ENCODE data around the gene ANP32A.

The ANP32A gene

DNA sequence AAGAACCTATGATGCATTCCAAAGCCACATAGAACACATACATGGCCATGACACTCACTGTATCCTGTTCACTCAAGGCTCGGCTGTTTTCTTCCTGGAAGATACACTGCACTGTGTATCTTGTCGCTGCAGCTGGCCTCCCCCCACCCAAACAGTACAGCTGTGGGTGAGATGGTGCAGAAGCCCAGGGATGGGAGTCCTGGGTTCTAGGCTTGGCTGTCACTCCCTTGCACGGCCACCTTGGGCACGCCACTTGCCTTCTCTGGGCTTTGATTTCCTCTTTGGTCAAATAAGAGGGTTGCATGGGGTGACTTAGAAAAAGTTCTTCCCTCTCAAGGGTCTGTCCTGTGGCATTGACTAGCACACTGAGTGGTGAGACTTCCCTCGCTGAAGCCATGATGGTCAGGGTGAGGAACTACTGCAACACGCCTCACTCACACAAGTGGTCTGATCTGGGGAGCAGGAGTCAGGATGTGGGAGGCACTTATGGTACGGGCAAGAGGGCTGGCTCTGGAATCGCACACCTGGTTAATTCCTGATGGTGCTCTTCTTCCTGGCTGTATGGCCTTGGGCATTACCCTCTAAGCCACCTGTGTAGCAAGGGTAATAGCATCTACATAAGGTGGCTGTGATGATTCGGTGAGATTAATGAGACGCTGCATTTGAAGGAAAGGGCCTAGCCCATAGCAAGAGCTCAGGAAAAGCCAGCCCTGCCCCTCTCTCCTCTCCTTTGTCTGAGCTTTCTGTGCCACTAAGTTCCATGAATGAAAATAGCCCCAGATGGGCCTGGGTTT, 44.0 kb downstream of the ANP32A start:
- Histone ChIP-seq H3K27me3 (replicated peaks; ENCODE audit: control insufficient read depth, insufficient read depth, low read length) (peaks cover 4% of the 10 kb centered on the region), H3K4me3 (ENCODE audit: low read length) (peak overlapping the region; percentile 11), H3K4me1 (ENCODE audit: control insufficient read depth, insufficient read depth, low read length) (peaks cover 27% of the 10 kb centered on the region), H3K9me3 (ENCODE audit: control insufficient read depth, low read length) (no peaks in the 10 kb centered on the region), H3K36me3 (ENCODE audit: control insufficient read depth, insufficient read depth, low read length, severe bottlenecking) (peaks cover 33% of the 10 kb centered on the region), H3K9ac (ENCODE audit: low read length) (peak overlapping the region; percentile 14)
- DNase-seq (ENCODE audit: low read depth), result no peak

DNA sequence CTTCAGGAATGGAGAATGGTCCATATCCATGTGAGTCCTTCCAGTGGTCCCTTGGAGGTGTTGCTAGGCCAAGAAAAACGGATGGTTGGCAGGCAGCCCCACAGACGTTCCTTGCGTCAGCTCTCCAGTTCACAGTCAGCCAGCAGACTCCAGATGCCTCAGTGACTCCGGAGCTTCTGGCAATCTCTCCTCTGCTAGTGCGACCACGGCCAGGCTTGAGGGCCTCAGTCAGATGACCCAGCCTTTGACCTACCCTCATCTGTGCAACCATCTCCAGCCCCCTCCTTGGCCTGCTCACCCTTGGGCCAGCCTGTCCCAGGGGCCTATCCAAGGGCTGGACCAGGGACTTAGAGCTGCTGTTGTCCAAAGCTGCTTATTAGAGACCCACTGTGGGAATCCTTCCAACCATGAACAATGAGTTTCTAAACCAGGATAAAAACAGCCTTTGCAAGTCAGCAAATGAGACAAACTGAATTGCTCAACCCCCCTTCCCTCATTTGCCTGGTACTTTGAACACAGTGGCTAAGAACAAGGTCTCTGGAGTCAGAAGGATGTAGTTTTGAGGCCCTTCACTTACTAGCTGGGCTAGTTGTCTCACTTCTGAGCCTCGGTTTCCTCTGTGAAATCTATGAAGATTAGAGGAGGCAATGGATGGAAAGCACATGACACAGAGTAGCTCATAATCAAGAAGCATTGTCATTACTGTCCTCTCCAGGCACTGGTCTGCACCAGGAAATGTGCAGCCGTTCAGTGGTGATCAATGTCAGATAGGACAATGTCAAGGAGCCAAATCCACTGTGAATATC, 44.8 kb downstream of the ANP32A start:
- Histone ChIP-seq H3K9ac (ENCODE audit: low read length) (peak overlapping the region; percentile 14), H3K9me3 (ENCODE audit: control insufficient read depth, low read length) (no peaks in the 10 kb centered on the region), H3K4me1 (ENCODE audit: control insufficient read depth, insufficient read depth, low read length) (peaks cover 27% of the 10 kb centered on the region), H3K27me3 (replicated peaks; ENCODE audit: control insufficient read depth, insufficient read depth, low read length) (peaks cover 6% of the 10 kb centered on the region), H3K4me3 (ENCODE audit: low read length) (peak overlapping the region; percentile 11), H3K36me3 (ENCODE audit: control insufficient read depth, insufficient read depth, low read length, severe bottlenecking) (peaks cover 31% of the 10 kb centered on the region)
- DNase-seq (ENCODE audit: low read depth), result no peak

DNA sequence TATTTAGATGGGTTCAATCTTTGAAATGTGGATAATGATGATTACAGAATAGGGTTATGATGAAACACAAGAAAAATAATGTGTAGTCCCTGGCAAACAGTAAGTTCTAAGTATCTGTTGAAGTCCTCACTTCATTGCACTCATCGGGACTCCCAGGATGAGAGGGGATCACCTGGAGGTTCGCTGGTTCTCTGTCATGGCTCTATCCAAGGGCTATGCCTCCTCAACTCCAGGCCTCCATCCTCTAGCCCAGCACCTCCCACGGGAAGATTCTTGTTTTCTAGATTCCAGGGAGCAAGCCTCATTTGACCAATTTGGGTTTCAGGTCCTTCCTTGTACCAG, 45.5 kb downstream of the ANP32A start:
- DNase-seq (ENCODE audit: low read depth), result no peak
- H3K9me3 ChIP-seq (ENCODE audit: control insufficient read depth, low read length), result no peaks in the 10 kb centered on the region

DNA sequence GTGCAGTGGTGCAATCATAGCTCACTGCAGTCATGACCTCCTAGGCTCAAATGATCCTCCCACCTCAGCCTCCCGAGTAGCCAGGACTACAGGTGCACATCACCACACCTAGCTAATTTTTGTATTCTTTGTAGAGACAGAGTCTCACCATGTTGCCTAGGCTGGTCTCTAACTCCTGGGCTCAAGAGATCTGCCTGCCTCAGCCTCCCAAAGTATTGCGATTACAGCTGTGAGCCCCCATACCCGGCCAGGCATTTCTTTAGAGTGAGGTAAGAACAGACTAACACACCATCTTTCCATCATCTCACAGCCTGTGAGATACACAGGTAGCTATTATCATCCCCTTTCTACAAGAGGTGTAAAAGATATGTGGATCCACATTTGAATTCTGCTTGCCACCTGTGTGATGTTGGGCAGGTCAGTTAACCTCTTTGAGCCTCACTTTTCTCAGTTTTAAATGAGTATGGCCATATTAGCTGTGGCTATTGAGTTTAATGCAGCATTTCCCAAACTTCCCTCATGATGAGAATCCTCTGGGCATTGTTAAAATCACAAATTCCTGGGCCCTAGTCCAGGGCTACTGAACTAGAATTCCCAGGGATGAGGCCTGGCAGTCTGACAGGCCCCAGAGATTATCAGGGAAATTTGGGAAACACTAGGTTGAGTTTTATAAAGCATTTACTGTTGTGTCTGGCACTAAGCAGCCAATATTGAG, 46.0 kb downstream of the ANP32A start:
- no peaks in the 10 kb centered on the region for H3K9me3 ChIP-seq (ENCODE audit: control insufficient read depth, low read length)
- H3K27me3 ChIP-seq (replicated peaks; ENCODE audit: control insufficient read depth, insufficient read depth, low read length), result peaks cover 6% of the 10 kb centered on the region
- no peak overlapping the region for H3K9ac ChIP-seq (ENCODE audit: low read length)
- H3K4me3 ChIP-seq (ENCODE audit: low read length), result no peak overlapping the region
- peaks cover 21% of the 10 kb centered on the region for H3K36me3 ChIP-seq (ENCODE audit: control insufficient read depth, insufficient read depth, low read length, severe bottlenecking)
- H3K4me1 ChIP-seq (ENCODE audit: control insufficient read depth, insufficient read depth, low read length), result peaks cover 27% of the 10 kb centered on the region
- DNase-seq (ENCODE audit: low read depth), result no peak

More for the DNA sequence above, 45.5 kb downstream of the ANP32A start:
- H3K4me1 ChIP-seq (ENCODE audit: control insufficient read depth, insufficient read depth, low read length), result peaks cover 27% of the 10 kb centered on the region
- H3K36me3 ChIP-seq (ENCODE audit: control insufficient read depth, insufficient read depth, low read length, severe bottlenecking), result peaks cover 24% of the 10 kb centered on the region
- H3K9ac ChIP-seq (ENCODE audit: low read length), result no peak overlapping the region
- H3K27me3 ChIP-seq (replicated peaks; ENCODE audit: control insufficient read depth, insufficient read depth, low read length), result peaks cover 6% of the 10 kb centered on the region
- no peak overlapping the region for H3K4me3 ChIP-seq (ENCODE audit: low read length)

DNA sequence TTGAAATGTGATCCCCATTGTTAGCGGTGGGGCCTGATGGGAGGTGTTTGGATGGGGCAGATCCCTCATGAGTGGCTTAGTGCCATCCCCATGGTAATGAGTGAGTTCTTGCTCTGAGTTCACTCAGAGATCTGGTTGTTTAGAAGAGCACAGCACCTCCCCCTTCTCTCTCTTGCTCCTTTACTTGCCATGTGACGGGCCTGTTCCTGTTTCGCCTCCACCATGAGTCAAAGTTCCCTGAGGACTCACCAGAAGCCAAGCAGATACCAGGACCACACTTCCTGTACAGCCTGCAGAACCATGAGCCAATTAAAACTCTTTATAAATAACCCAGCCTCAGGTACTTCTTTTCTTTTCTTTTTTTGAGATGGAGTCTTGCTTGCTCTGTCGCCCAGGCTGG, 46.6 kb downstream of the ANP32A start:
- H3K9me3 ChIP-seq (ENCODE audit: control insufficient read depth, low read length), result no peaks in the 10 kb centered on the region
- no peak overlapping the region for H3K9ac ChIP-seq (ENCODE audit: low read length)
- peaks cover 6% of the 10 kb centered on the region for H3K27me3 ChIP-seq (replicated peaks; ENCODE audit: control insufficient read depth, insufficient read depth, low read length)
- no peak overlapping the region for H3K4me3 ChIP-seq (ENCODE audit: low read length)
- DNase-seq (ENCODE audit: low read depth), result no peak
- H3K36me3 ChIP-seq (ENCODE audit: control insufficient read depth, insufficient read depth, low read length, severe bottlenecking), result peaks cover 17% of the 10 kb centered on the region
- peaks cover 27% of the 10 kb centered on the region for H3K4me1 ChIP-seq (ENCODE audit: control insufficient read depth, insufficient read depth, low read length)

DNA sequence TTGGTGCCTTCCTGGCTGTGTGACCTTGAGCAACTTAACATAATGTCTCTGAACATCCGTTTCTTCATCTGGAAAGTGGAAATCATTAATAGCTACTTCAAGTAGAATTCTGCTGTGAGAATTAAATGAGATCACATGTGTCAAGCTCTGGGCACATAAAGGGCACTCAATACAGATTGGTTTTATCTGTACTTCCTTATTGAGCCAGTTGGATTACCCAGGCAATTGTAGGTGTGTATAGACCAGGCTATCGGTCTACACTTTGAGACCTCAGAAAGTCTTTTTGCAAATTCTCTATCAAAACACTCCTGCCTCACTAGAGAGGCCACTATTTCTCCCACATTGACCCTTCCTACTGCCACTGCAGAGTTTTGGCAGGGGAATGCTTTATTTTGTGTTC, 47.7 kb downstream of the ANP32A start:
- Histone ChIP-seq H3K9ac (ENCODE audit: low read length) (no peak overlapping the region), H3K4me3 (ENCODE audit: low read length) (no peak overlapping the region), H3K9me3 (ENCODE audit: control insufficient read depth, low read length) (no peaks in the 10 kb centered on the region), H3K4me1 (ENCODE audit: control insufficient read depth, insufficient read depth, low read length) (peaks cover 27% of the 10 kb centered on the region), H3K27me3 (replicated peaks; ENCODE audit: control insufficient read depth, insufficient read depth, low read length) (peaks cover 6% of the 10 kb centered on the region), H3K36me3 (ENCODE audit: control insufficient read depth, insufficient read depth, low read length, severe bottlenecking) (peaks cover 6% of the 10 kb centered on the region)
- no peak for DNase-seq (ENCODE audit: low read depth)

DNA sequence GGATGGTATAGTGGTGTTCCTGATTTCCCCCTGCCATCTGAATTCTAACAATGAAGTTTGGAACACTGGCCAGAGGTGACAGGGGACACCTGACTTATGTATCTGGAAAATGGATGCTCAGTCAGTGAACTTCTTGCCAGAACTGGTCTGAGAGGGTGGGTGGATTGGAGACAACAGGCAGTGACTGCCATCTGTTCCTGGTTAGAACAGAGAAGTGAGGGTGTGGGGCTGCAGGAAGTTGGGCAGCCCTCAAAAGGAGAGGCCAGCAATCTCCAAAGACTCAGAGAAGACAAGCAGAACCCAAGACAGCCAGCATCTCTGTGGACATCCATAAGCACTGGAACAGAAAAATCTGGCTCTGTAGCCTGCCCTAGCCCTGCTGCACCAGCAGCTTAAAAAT, 50.5 kb downstream of the ANP32A start:
- Histone ChIP-seq H3K27me3 (replicated peaks; ENCODE audit: control insufficient read depth, insufficient read depth, low read length) (peaks cover 6% of the 10 kb centered on the region), H3K9ac (ENCODE audit: low read length) (no peak overlapping the region), H3K4me3 (ENCODE audit: low read length) (no peak overlapping the region), H3K4me1 (ENCODE audit: control insufficient read depth, insufficient read depth, low read length) (peaks cover 10% of the 10 kb centered on the region), H3K36me3 (ENCODE audit: control insufficient read depth, insufficient read depth, low read length, severe bottlenecking) (no peaks in the 10 kb centered on the region), H3K9me3 (ENCODE audit: control insufficient read depth, low read length) (no peaks in the 10 kb centered on the region)
- DNase-seq (ENCODE audit: low read depth), result no peak

DNA sequence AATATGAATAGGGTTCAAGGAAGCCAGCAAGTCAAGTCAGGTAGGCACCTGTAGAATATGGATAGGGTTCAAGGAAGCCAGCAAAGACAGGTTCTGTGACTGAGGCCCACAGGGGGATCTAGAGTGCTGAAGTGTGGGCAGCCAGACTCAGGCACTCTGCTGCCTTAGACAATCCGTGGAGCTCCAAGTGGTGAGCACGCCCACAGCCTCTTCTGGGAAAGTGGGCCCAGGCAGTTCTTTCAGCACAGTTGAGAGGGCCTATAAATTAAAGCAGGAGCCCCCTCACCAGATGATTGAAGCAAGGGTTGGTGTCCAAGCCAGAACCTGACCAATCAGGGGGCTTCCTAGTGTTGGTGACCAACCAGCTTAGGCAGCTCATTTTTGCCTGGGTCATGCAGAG, 51.0 kb downstream of the ANP32A start:
- H3K36me3 ChIP-seq (ENCODE audit: control insufficient read depth, insufficient read depth, low read length, severe bottlenecking), result no peaks in the 10 kb centered on the region
- H3K27me3 ChIP-seq (replicated peaks; ENCODE audit: control insufficient read depth, insufficient read depth, low read length), result peaks cover 6% of the 10 kb centered on the region
- H3K9ac ChIP-seq (ENCODE audit: low read length), result no peak overlapping the region
- peaks cover 5% of the 10 kb centered on the region for H3K4me1 ChIP-seq (ENCODE audit: control insufficient read depth, insufficient read depth, low read length)
- H3K9me3 ChIP-seq (ENCODE audit: control insufficient read depth, low read length), result no peaks in the 10 kb centered on the region
- DNase-seq (ENCODE audit: low read depth), result no peak
- no peak overlapping the region for H3K4me3 ChIP-seq (ENCODE audit: low read length)

DNA sequence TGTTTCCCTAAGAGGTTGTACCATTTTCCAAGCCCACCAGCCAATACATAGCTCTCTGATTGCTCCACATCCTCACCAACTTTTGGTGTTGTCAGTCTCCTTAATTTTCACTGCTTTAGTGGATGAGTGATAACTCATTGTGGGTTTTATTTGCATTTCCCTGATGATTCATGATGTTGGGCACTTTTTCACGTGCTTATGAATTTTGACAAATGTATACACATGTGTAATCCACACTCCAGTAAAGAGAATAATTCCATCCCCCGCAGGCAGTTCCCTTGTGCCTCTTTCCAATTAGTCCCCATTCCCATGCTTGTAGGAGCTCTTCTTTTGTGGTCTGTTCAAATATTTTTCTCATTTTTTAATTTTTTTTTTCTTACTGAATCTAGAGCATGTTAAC, 52.4 kb downstream of the ANP32A start:
- H3K27me3 ChIP-seq (replicated peaks; ENCODE audit: control insufficient read depth, insufficient read depth, low read length), result peaks cover 6% of the 10 kb centered on the region
- DNase-seq (ENCODE audit: low read depth), result peak; percentile 29
- H3K9me3 ChIP-seq (ENCODE audit: control insufficient read depth, low read length), result no peaks in the 10 kb centered on the region
- H3K4me1 ChIP-seq (ENCODE audit: control insufficient read depth, insufficient read depth, low read length), result no peaks in the 10 kb centered on the region
- H3K9ac ChIP-seq (ENCODE audit: low read length), result no peak overlapping the region
- H3K36me3 ChIP-seq (ENCODE audit: control insufficient read depth, insufficient read depth, low read length, severe bottlenecking), result no peaks in the 10 kb centered on the region
- H3K4me3 ChIP-seq (ENCODE audit: low read length), result no peak overlapping the region

DNA sequence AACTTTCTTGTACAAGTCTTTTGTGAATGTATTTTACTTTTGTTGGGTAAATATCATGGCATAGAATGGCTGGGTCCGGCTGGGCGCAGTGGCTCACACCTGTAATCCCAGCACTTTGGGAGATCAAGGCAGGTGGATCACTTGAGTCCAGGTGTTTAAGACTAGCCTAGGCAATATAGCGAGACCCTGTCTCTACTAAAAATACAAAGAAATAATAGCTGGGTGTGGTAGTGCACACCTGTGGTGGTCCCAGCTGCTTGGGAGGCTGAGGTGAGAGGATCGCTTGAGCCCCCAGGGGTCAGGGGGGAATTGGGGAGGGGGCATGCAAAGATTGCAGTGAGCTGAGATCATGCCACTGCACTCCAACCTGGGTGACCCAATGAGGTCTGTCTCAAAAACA, 52.9 kb downstream of the ANP32A start:
- Histone ChIP-seq H3K4me3 (ENCODE audit: low read length) (no peak overlapping the region), H3K27me3 (replicated peaks; ENCODE audit: control insufficient read depth, insufficient read depth, low read length) (peaks cover 6% of the 10 kb centered on the region), H3K9ac (ENCODE audit: low read length) (no peak overlapping the region), H3K9me3 (ENCODE audit: control insufficient read depth, low read length) (no peaks in the 10 kb centered on the region), H3K36me3 (ENCODE audit: control insufficient read depth, insufficient read depth, low read length, severe bottlenecking) (no peaks in the 10 kb centered on the region), H3K4me1 (ENCODE audit: control insufficient read depth, insufficient read depth, low read length) (no peaks in the 10 kb centered on the region)
- no peak for DNase-seq (ENCODE audit: low read depth)

Measured in adipocyte (in vitro differentiated cells).